ENCODE data around the gene DOCK10.

DNA sequence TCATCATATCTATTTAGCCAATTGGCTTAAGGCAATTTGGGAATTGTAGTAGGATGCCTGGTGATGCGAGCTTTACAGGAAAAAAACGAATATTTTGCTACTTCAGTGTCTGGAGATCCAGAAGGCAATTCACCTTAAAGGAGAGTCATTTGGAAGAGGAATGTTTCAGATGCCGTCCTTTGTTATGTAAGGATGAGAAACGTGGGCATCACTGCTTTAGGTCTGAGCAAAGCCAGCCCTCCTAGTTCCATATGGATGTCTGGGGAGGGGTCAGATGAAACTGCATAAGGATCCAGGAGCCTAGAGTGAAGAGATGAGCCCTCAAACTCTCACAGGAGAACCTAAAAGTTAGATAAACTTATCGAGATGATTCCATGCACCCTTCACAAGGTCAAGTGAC, 30.9 kb upstream of the DOCK10 start:
- TF ChIP-seq CTCF (IDR thresholded peaks at IDR 0.05) (no peak), POLR2A (IDR thresholded peaks at IDR 0.05) (no peak)
